ENCODE data around the gene UBE2I.
A peak's percentile ranks its signal among the peaks of the same experiment; 100 is the strongest.

UBE2I gene

DNA sequence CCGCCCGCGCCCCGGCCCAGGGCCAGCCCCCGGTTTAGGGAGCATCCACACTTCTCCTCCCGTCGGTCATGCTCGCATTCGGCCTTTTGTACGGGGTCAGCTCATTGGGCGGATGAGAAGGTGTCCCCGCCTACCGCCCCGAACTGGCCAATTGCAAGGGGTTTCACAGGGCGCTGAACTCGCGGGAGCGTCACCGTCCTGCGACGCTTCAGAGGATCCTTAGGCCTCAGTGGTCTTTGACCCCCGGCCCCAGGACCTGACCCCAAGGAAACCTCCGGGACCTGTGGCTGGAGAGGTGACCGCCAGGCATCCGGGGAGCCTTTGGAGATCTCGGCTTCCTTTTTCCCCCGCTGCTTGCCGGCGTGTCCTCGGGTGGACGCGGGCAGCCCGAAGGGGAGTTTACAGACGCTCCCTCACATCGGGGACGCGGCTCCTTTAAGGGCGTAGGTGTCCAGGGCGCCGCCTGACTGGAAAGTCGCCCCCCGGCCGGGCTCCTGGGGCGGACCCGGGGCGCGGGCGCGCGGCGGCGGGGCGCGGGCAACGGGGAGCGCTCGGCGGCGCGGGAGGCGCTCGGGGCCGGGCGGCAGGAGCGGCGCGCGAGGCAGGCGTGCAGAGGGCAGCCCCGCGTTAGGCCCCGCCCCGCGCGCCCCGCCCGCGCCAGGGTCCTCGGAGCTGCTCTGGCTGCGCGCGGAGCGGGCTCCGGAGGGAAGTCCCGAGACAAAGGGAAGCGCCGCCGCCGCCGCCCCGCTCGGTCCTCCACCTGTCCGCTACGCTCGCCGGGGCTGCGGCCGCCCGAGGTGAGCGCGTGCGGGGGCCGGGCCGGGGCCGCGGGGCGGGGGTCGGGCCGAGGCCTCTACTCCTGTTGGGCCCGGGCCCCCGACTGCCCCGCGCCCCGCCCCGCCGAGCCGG, at the start of gene UBE2I:
Gene UBE2I (plus strand): TSS at position 660 of the 909 bp plus-strand sequence. CDS start 4,395 bp downstream, outside the sequence.
- H3K9me3 ChIP-seq (ENCODE audit: severe bottlenecking): no peaks in the 10 kb centered on the region
- H3K36me3 ChIP-seq (ENCODE audit: low read depth): peaks cover 33% of the 10 kb centered on the region
- ATAC-seq (ENCODE audit: low read depth) (peak; percentile 86), DNase-seq (ENCODE audit: low spot score) (peak; percentile 97)
- H3K27ac ChIP-seq (ENCODE audit: poor library complexity, severe bottlenecking): peak within 1 kb of the TSS; percentile 84
- TF ChIP-seq, protein P1, sequence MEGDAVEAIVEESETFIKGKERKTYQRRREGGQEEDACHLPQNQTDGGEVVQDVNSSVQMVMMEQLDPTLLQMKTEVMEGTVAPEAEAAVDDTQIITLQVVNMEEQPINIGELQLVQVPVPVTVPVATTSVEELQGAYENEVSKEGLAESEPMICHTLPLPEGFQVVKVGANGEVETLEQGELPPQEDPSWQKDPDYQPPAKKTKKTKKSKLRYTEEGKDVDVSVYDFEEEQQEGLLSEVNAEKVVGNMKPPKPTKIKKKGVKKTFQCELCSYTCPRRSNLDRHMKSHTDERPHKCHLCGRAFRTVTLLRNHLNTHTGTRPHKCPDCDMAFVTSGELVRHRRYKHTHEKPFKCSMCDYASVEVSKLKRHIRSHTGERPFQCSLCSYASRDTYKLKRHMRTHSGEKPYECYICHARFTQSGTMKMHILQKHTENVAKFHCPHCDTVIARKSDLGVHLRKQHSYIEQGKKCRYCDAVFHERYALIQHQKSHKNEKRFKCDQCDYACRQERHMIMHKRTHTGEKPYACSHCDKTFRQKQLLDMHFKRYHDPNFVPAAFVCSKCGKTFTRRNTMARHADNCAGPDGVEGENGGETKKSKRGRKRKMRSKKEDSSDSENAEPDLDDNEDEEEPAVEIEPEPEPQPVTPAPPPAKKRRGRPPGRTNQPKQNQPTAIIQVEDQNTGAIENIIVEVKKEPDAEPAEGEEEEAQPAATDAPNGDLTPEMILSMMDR (IDR thresholded peaks at IDR 0.05; ENCODE audit: poor library complexity, severe bottlenecking): no peak
- peaks cover 9% of the 10 kb centered on the region for H3K4me1 ChIP-seq (ENCODE audit: insufficient read depth, poor library complexity, severe bottlenecking)
- H3K27me3 ChIP-seq (ENCODE audit: insufficient read depth, poor library complexity, severe bottlenecking): no peaks in the 10 kb centered on the region
- peak within 1 kb of the TSS; percentile 46 for H3K4me3 ChIP-seq (ENCODE audit: severe bottlenecking)

DNA sequence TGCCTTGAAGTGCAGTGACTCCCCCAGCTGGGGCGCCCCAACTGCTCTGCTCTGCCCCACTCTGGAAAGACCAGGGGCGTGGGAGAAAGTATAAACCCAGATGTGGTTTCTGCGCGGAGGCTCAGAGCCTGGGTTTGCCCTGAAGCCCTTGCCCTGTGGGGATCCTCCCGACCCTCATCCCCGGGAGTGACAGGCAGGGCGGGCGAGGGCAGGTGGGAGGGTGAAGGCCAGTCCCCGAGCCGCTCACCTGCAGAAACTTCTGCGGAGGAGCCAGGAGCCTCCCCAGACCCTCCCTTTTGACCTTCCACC, 49.7 kb upstream of the UBE2I start:
- H3K27ac ChIP-seq (ENCODE audit: poor library complexity, severe bottlenecking): no peak overlapping the region
- H3K4me3 ChIP-seq (ENCODE audit: severe bottlenecking): no peak overlapping the region
- TF ChIP-seq, protein P1 (IDR thresholded peaks at IDR 0.05; ENCODE audit: poor library complexity, severe bottlenecking): no peak
- DNase-seq (ENCODE audit: low spot score) (peak; percentile 42), ATAC-seq (ENCODE audit: low read depth) (no peak)
- no peaks in the 10 kb centered on the region for H3K4me1 ChIP-seq (ENCODE audit: insufficient read depth, poor library complexity, severe bottlenecking)
- no peaks in the 10 kb centered on the region for H3K9me3 ChIP-seq (ENCODE audit: severe bottlenecking)
- H3K36me3 ChIP-seq (ENCODE audit: low read depth): no peaks in the 10 kb centered on the region
- peaks cover 33% of the 10 kb centered on the region for H3K27me3 ChIP-seq (ENCODE audit: insufficient read depth, poor library complexity, severe bottlenecking)

DNA sequence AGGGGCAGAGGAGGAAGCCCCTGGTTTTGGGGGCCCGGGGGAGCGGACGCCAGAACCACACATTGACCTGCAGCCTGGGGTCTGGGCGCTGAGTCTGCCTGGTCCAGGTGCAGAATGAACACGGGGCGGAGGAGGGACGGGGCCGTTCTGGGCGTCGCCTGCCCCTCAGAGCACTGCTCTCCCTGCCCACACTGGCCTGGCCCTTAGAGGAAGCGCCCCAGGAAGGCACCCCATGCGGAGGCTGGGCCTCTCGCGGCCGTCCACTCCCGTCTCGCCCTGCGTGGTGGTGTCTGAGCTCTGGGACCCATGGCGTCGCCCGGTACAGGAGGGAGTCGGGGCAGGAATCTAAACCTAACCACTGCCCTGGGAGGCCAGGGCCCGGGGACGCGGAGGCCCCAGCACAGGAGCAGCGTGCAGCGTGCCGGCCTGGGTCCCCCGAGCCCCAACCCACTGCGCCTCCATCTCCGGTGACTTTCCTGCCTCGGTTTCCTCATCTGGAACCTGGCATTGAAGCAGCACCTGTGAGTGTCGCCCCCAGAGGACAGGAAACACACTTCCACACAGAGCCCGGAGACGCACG, 49.2 kb upstream of the UBE2I start:
- Histone ChIP-seq H3K27ac (ENCODE audit: poor library complexity, severe bottlenecking) (no peak overlapping the region), H3K27me3 (ENCODE audit: insufficient read depth, poor library complexity, severe bottlenecking) (peaks cover 33% of the 10 kb centered on the region), H3K9me3 (ENCODE audit: severe bottlenecking) (no peaks in the 10 kb centered on the region), H3K4me3 (ENCODE audit: severe bottlenecking) (no peak overlapping the region), H3K36me3 (ENCODE audit: low read depth) (no peaks in the 10 kb centered on the region), H3K4me1 (ENCODE audit: insufficient read depth, poor library complexity, severe bottlenecking) (no peaks in the 10 kb centered on the region)
- TF ChIP-seq, protein P1 (IDR thresholded peaks at IDR 0.05; ENCODE audit: poor library complexity, severe bottlenecking): no peak
- DNase-seq (ENCODE audit: low spot score) (no peak), ATAC-seq (ENCODE audit: low read depth) (no peak)

DNA sequence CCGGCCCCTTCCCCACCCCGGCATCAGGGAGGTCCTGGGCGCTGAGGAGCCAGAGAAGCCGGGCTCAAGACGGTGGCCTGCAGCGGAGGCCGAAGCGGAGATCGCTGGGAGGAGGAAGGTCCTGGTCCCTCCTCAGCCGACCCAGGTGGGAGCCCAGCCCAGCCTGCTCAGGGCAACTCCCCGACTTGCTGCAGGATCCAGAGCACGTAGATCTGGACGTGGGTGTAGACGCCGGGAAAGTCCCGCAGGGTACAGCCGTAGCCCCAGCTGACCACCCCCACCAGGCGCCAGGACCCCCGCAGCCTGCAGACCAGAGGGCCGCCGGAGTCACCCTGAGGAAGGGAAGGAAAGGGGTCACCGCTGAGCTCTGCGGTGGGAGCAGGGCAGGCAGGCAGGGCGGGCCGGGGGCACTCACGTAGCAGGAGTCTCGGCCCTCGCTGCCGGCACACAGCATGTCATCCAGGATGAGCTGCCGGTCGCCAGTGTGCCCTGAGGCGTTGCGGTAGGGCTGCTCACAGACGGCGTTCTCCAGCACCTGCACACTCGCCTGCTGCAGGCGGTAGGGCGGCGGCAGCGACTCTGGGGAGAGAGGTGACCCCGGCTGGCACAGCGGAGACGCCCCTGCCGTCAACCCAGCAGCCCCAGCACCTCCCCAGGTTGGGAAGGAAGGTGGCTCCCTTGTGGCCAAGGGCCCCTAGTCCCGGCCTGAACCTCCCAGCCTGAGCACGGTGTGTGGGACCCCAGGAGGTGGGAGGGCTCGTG, 48.1 kb upstream of the UBE2I start:
- Histone ChIP-seq H3K4me1 (ENCODE audit: insufficient read depth, poor library complexity, severe bottlenecking) (no peaks in the 10 kb centered on the region), H3K27me3 (ENCODE audit: insufficient read depth, poor library complexity, severe bottlenecking) (peaks cover 33% of the 10 kb centered on the region), H3K27ac (ENCODE audit: poor library complexity, severe bottlenecking) (no peak overlapping the region), H3K36me3 (ENCODE audit: low read depth) (no peaks in the 10 kb centered on the region), H3K4me3 (ENCODE audit: severe bottlenecking) (no peak overlapping the region), H3K9me3 (ENCODE audit: severe bottlenecking) (no peaks in the 10 kb centered on the region)
- DNase-seq (ENCODE audit: low spot score) (peak; percentile 71), ATAC-seq (ENCODE audit: low read depth) (no peak; the same call in 2 of the 3 replicates)
- TF ChIP-seq, protein P1 (IDR thresholded peaks at IDR 0.05; ENCODE audit: poor library complexity, severe bottlenecking): no peak
